Endodermal cell (in vitro differentiated cells): ENCODE measurements around the gene ASPSCR1. TPM values are rescaled to one million over a fixed set of nuclear protein-coding genes. Genes with fewer than 3 reads are reported as not detected.

ENCODE experiments used
- DNase-seq: peaks from one replicate; pipeline ENCODE4 v3.0.0-alpha.2; 2017
- H3K27ac ChIP-seq: 2 replicates; pipeline ENCODE4 v1.5.1; 2013; ENCODE audit warnings: mild to moderate bottlenecking, low read depth, low read length, moderate library complexity
- H3K27me3 ChIP-seq: 2 replicates; pipeline ENCODE4 v1.6.1; 2013; ENCODE audit warnings: mild to moderate bottlenecking, low read length, moderate library complexity; ENCODE audit not compliant: insufficient read depth, control insufficient read depth, poor library complexity, severe bottlenecking
- H3K36me3 ChIP-seq: 2 replicates; pipeline ENCODE4 v1.7.0; 2013; ENCODE audit warnings: mild to moderate bottlenecking, low read length, moderate library complexity; ENCODE audit not compliant: control insufficient read depth, insufficient read depth
- H3K4me1 ChIP-seq: one replicate; pipeline ENCODE4 v1.7.0; 2013; ENCODE audit warnings: low read length; ENCODE audit not compliant: control insufficient read depth, insufficient read depth
- H3K4me3 ChIP-seq: 2 replicates; pipeline ENCODE4 v1.5.1; 2013; ENCODE audit warnings: mild to moderate bottlenecking, low read length, moderate library complexity
- H3K9ac ChIP-seq: 2 replicates; pipeline ENCODE4 v1.6.1; 2013; ENCODE audit warnings: mild to moderate bottlenecking, low read length, moderate library complexity; ENCODE audit not compliant: poor library complexity, severe bottlenecking; ENCODE audit errors: extremely low read depth
- H3K9me3 ChIP-seq: 2 replicates; pipeline ENCODE4 v1.6.1; 2013; ENCODE audit warnings: mild to moderate bottlenecking, low read length, moderate library complexity; ENCODE audit not compliant: control insufficient read depth
- H3K27ac Mint-ChIP-seq: 2 replicates; pipeline ENCODE4 v1.8.0; 2020; ENCODE audit warnings: mixed read lengths
- H3K27me3 Mint-ChIP-seq: 2 replicates; pipeline ENCODE4 v1.8.0; 2021; ENCODE audit warnings: mild to moderate bottlenecking, mixed read lengths; ENCODE audit not compliant: insufficient read depth
- H3K36me3 Mint-ChIP-seq: 2 replicates; pipeline ENCODE4 v1.8.0; 2020; ENCODE audit warnings: low read depth, mixed read lengths
- H3K4me1 Mint-ChIP-seq: 2 replicates; pipeline ENCODE4 v1.8.0; 2020; ENCODE audit warnings: mixed read lengths
- H3K4me3 Mint-ChIP-seq: 2 replicates; pipeline ENCODE4 v1.8.0; 2020; ENCODE audit warnings: mild to moderate bottlenecking, moderate library complexity, mixed read lengths
- H3K9me3 Mint-ChIP-seq: 2 replicates; pipeline ENCODE4 v1.8.0; 2020; ENCODE audit warnings: mild to moderate bottlenecking, mixed read lengths
- CTCF ChIP-seq: fragments of 200-600 bp; sonication (generic); conservative IDR thresholded peaks from 2 replicates; pipeline ENCODE4 v1.5.0; 2021; ENCODE audit warnings: antibody characterized with exemption, mild to moderate bottlenecking
- WGBS, 2 experiments: methylation state at CpG; one replicate each; pipeline versions ENCODE4 v1.1.5 to v1.1.7; 2013; ENCODE audit warnings: missing lambda C conversion rate in 2 of 2, mixed read lengths in 1 of 2; ENCODE audit not compliant: insufficient coverage in 1 of 2, insufficient read length in 1 of 2; 5-methylcytosine and 5-hydroxymethylcytosine counted together
- total RNA-seq, 2 donors: library from RNA; stranded (reverse); fragmentation: NEBNext Ultra II Directional in 1 of 2; extraction: Animal tissue kit (Norgen Biotek cat#: 25700) in 1 of 2; gene quantifications; 2 replicates in 1 of 2; 3 replicates in 1 of 2; pipeline ENCODE4 v1.2.1, GENCODE V29; 2021

The ASPSCR1 gene
- total RNA-seq, 2 donors from 2014 or later = 50.8 to 65.4 TPM

- peaks cover 6% of the 10 kb centered on the region for H3K36me3 Mint-ChIP-seq
- peaks cover 7% of the 10 kb centered on the region for H3K4me1 ChIP-seq
- no peak overlapping the region for H3K27ac ChIP-seq
- no peak overlapping the region for H3K27ac Mint-ChIP-seq
- no peak for TF ChIP-seq CTCF
- peaks cover 4% of the 10 kb centered on the region for H3K27me3 ChIP-seq
- no peak overlapping the region for H3K4me3 Mint-ChIP-seq
- no peak overlapping the region for H3K9ac ChIP-seq
- H3K27me3 Mint-ChIP-seq = peaks cover 6% of the 10 kb centered on the region
- no peaks in the 10 kb centered on the region for H3K9me3 ChIP-seq
- H3K36me3 ChIP-seq = peaks cover 4% of the 10 kb centered on the region
- no peak overlapping the region for H3K4me3 ChIP-seq
- WGBS, 2 experiments = 84 to 94% methylated on average over 9 to 13 of the region's 13 CpGs
- no peaks in the 10 kb centered on the region for H3K9me3 Mint-ChIP-seq
- DNase-seq = no peak
- peaks cover 3% of the 10 kb centered on the region for H3K4me1 Mint-ChIP-seq
Measured at GRCh38 chr17:81931189-81931556, 46.3 kb upstream of the ASPSCR1 start.

GRCh38 chr17:81931557-81932332 lies 45.7 kb upstream of the ASPSCR1 start:
- Histone ChIP-seq H3K36me3 (peaks cover 4% of the 10 kb centered on the region), H3K27me3 (peaks cover 4% of the 10 kb centered on the region), H3K27ac (no peak overlapping the region), H3K4me1 (peaks cover 7% of the 10 kb centered on the region), H3K9me3 (no peaks in the 10 kb centered on the region), H3K4me3 (no peak overlapping the region), H3K9ac (no peak overlapping the region)
- H3K36me3 Mint-ChIP-seq = peaks cover 6% of the 10 kb centered on the region
- no peak overlapping the region for H3K27ac Mint-ChIP-seq
- 68 to 82% methylated on average over 7 to 15 of the region's 15 CpGs for WGBS, 2 experiments
- peaks cover 6% of the 10 kb centered on the region for H3K27me3 Mint-ChIP-seq
- no peaks in the 10 kb centered on the region for H3K9me3 Mint-ChIP-seq
- H3K4me3 Mint-ChIP-seq = no peak overlapping the region
- no peak for DNase-seq
- no peaks in the 10 kb centered on the region for H3K4me1 Mint-ChIP-seq
- TF ChIP-seq CTCF = no peak

- no peak overlapping the region for H3K4me3 ChIP-seq
- DNase-seq = no peak
- H3K9me3 Mint-ChIP-seq = no peaks in the 10 kb centered on the region
- peaks cover 7% of the 10 kb centered on the region for H3K4me1 ChIP-seq
- H3K9ac ChIP-seq = no peak overlapping the region
- H3K36me3 Mint-ChIP-seq = peaks cover 6% of the 10 kb centered on the region
- no peak overlapping the region for H3K27ac ChIP-seq
- H3K4me1 Mint-ChIP-seq = no peaks in the 10 kb centered on the region
- peaks cover 4% of the 10 kb centered on the region for H3K27me3 ChIP-seq
- no peak overlapping the region for H3K27ac Mint-ChIP-seq
- H3K36me3 ChIP-seq = peaks cover 4% of the 10 kb centered on the region
- H3K27me3 Mint-ChIP-seq = peaks cover 6% of the 10 kb centered on the region
- WGBS, 2 experiments = 91 to 93% methylated on average over 5 to 9 of the region's 9 CpGs
- H3K4me3 Mint-ChIP-seq = no peak overlapping the region
- TF ChIP-seq CTCF = no peak
- no peaks in the 10 kb centered on the region for H3K9me3 ChIP-seq
Measured at GRCh38 chr17:81932333-81932983, 45.0 kb upstream of the ASPSCR1 start.
